Psoas muscle (tissue), 8 donors: ENCODE results near the gene TBC1D17. TPM values are rescaled to one million over a fixed set of nuclear protein-coding genes. Genes with fewer than 3 reads are reported as not detected.
A peak's percentile ranks its signal among the peaks of the same experiment; 100 is the strongest.

Source experiments
- ATAC-seq, 4 donors: fragments of 200-7000 bp; cut with Tn5 transposase; one replicate each; pipeline ENCODE4 v1.9.1; 2020; ENCODE audit warnings: moderate library complexity in 3 of 4, mild to moderate bottlenecking in 2 of 4
- DNase-seq, 2 donors: peaks; one replicate each; pipeline ENCODE4 v3.0.0-alpha.2; 2020
- H3K27ac ChIP-seq: fragments of 200-600 bp; one replicate; pipeline ENCODE4 v1.8.0; 2022
- H3K27me3 ChIP-seq, 3 donors: fragments of 200-600 bp in 1 of 3; one replicate each; pipeline versions ENCODE4 v1.6.1 to v1.8.0; 2013 to 2022; ENCODE audit warnings: low read length in 2 of 3, mild to moderate bottlenecking in 2 of 3, moderate library complexity in 1 of 3; ENCODE audit not compliant: insufficient read depth in 3 of 3
- H3K36me3 ChIP-seq, 2 donors: fragments of 200-600 bp in 1 of 2; one replicate each; pipeline versions ENCODE4 v1.6.1 to v1.8.0; 2013 to 2022; ENCODE audit warnings: low read depth in 1 of 2, mild to moderate bottlenecking in 1 of 2, moderate library complexity in 1 of 2; ENCODE audit not compliant: insufficient read depth in 1 of 2
- H3K4me1 ChIP-seq: fragments of 200-600 bp; one replicate; pipeline ENCODE4 v1.8.0; 2022
- H3K4me3 ChIP-seq: fragments of 200-600 bp; one replicate; pipeline ENCODE4 v1.8.0; 2022; ENCODE audit warnings: mild to moderate bottlenecking
- H3K9me3 ChIP-seq: fragments of 200-600 bp; one replicate; pipeline ENCODE4 v1.8.0; 2022
- CTCF ChIP-seq: fragments of 200-600 bp; IDR thresholded peaks from one replicate; pipeline ENCODE4 v1.8.0; 2022; ENCODE audit warnings: antibody characterized with exemption
- WGBS, 3 donors: extraction: QIAGEN DNeasy Blood & Tissue Kit; methylation state at CpG; one replicate each; pipeline versions ENCODE4 v1.1.6 to v1.1.7; 2013; 5-methylcytosine and 5-hydroxymethylcytosine counted together
- intact Hi-C, 2 donors: fragments of 100-400 bp; cut with DNase I; formaldehyde crosslinking; loops; one replicate each; pipeline versions ENCODE4 v1.11.0 to v1.14.2; 2022
- polyA plus RNA-seq, 3 donors: library from polyadenylated mRNA; stranded (reverse); fragments of 200-250 nt; gene quantifications; one replicate each; pipeline ENCODE4 v1.2.3, GENCODE V29; 2013
- total RNA-seq, 4 donors: library from RNA; stranded (reverse); fragmentation: NEBNext Ultra II Directional in 2 of 4; extraction: Animal tissue kit (Norgen Biotek cat#: 25700) in 2 of 4; gene quantifications; one replicate each; pipeline versions ENCODE4 v1.2.1 to v1.2.4, GENCODE V29; 2021 to 2023
- donor health status: healthy with polysubstance abuse.
- donor health status: DM: no; HTN: no; CAD: no; lungs with moderate emphysema.
- donor health status: Bipolar disorder and iron deficiency.
- donor health status: healthy.
- donor health status: DM: yes; HTN: yes; CAD: no.
- donor health status: DM: no; HTN: no; CAD: no.
- donor health status: DM: no; HTN: no; CAD: no.
- donor health status: DM: yes; HTN: yes; CAD: no.

TBC1D17 gene
- total and polyA plus RNA-seq, 7 donors = 36.3 to 107 (median 81.8) TPM

GRCh38 chr19:49861107-49861506, 16.4 kb upstream of the TBC1D17 start:
- peaks cover 13% of the 10 kb centered on the region for H3K4me1 ChIP-seq
- ATAC-seq (peak in 2 of 4 donors; percentile 21 to 35), DNase-seq (peak in 1 of 2 donors; percentile 76)
- no peaks in the 10 kb centered on the region for H3K9me3 ChIP-seq
- WGBS, 3 donors = 39 to 54% (median 48%) methylated on average over 12 to 13 of the region's 13 CpGs
- H3K36me3 ChIP-seq = peaks cover 5 to 84% of the 10 kb centered on the region in 2 donors
- H3K27ac ChIP-seq = no peak overlapping the region
- no peaks in the 10 kb centered on the region for H3K27me3 ChIP-seq
- H3K4me3 ChIP-seq = no peak overlapping the region
- TF ChIP-seq CTCF = no peak
- intact Hi-C loops = no loop called here

- Histone ChIP-seq H3K4me1 (peaks cover 19% of the 10 kb centered on the region), H3K27ac (peak overlapping the region; percentile 16), H3K27me3 (no peaks in the 10 kb centered on the region), H3K9me3 (no peaks in the 10 kb centered on the region), H3K36me3 (peaks cover 4 to 78% of the 10 kb centered on the region in 2 donors), H3K4me3 (no peak overlapping the region)
- 77 to 85% (median 80%) methylated on average over 56 to 60 of the region's 60 CpGs for WGBS, 3 donors
- ATAC-seq (no peak), DNase-seq (peak in 1 of 2 donors; percentile 56)
- intact Hi-C loops = no loop called here
- TF ChIP-seq CTCF = no peak
Measured at GRCh38 chr19:49861541-49862378, 15.7 kb upstream of the TBC1D17 start.

DNA sequence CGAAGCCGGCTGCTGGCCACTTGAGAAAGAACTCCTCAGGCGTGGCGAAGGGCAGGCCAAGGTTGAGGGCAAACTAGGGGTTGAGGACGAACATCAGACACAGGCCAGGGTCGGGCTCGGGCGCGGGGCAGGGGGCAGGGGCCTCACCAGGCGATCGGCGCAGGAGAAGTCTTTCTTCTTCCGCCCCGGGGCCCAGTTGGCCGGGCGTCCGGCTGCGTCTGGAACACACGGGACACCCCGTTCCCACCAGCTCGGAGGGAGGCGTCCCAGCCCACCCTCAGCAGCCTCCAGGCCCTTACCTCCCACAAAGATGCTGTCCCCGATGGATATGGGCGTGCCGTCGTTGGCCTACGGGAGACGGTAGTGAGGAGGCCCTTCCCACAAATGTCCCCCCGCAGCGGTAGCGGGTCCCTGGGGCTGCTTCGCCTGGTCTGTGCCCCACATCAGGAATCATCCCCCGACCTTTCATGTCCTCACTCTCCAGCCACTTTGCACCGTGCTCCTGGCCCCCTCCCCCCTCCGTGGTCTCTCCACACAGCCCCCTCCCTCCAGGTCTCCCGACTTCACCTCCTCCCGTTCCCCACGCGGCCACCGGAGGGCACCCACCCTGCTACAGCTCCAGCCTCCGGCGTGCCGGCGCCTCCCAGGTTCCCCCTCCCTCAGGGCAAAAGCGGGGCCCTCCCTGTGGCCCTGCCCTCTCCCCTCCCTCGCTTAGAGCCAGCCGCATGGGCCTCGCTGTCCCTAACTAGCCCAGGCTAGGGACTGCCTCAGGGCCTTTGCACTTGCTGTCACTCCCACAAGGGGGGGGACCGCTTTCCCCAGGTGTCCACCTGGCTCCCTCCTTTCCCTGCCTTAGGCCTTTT, 14.9 kb upstream of the TBC1D17 start:
- peak in 1 of 2 donors; percentile 61 for DNase-seq
- Histone ChIP-seq H3K9me3 (no peaks in the 10 kb centered on the region), H3K27ac (no peak overlapping the region), H3K36me3 (peaks cover 4 to 69% of the 10 kb centered on the region in 2 donors), H3K4me1 (peaks cover 19% of the 10 kb centered on the region), H3K27me3 (no peaks in the 10 kb centered on the region), H3K4me3 (no peak overlapping the region)
- 76 to 78% (median 77%) methylated on average over 48 to 49 of the region's 49 CpGs for WGBS, 3 donors
- no peak for TF ChIP-seq CTCF
- intact Hi-C loops = no loop called here
- no peak for ATAC-seq

- H3K27me3 ChIP-seq = no peaks in the 10 kb centered on the region
- peaks cover 4 to 61% of the 10 kb centered on the region in 2 donors for H3K36me3 ChIP-seq
- no peak for TF ChIP-seq CTCF
- H3K4me1 ChIP-seq = peaks cover 21% of the 10 kb centered on the region
- ATAC-seq (no peak), DNase-seq (no peak)
- intact Hi-C loops = no loop called here
- WGBS, 3 donors = 90 to 93% (median 91%) methylated on average over 22 to 24 of the region's 24 CpGs
- H3K4me3 ChIP-seq = no peak overlapping the region
- H3K9me3 ChIP-seq = no peaks in the 10 kb centered on the region
- H3K27ac ChIP-seq = no peak overlapping the region
Measured at GRCh38 chr19:49863254-49863934, 14.1 kb upstream of the TBC1D17 start.
